Measurements from ENCODE around the gene HSD17B14. TPM values are rescaled to one million over a fixed set of nuclear protein-coding genes. Genes with fewer than 3 reads are reported as not detected.

HSD17B14 gene
- total and polyA plus RNA-seq, 12 donors, result 1.1 to 5.3 (median 2.8) TPM

GRCh38 chr19:48796298-48797083 lies 39.8 kb downstream of the HSD17B14 start:
- Histone ChIP-seq H3K27ac (peak overlapping the region in 9 of 10 donors; percentile 54 to 88 (median 73)), H3K9me3 (no peaks in the 10 kb centered on the region), H3K36me3 (peaks cover 0 to 11% (median 0%) of the 10 kb centered on the region in 9 donors), H3K27me3 (no peaks in the 10 kb centered on the region), H3K4me1 (peaks cover 0 to 18% (median 6%) of the 10 kb centered on the region in 9 donors), H3K4me3 (no peak overlapping the region)
- intact Hi-C loops (cut with DNase I), result loop anchor here in 5 of 10 donors (5.0 to 10.0 kb wide), 3 partner anchors 171 to 178 kb away; partner anchors contain the start of gene FTL (in 2 of the 5)
- no peak for ATAC-seq
- DNase-seq, result no peak
- WGBS, 2 donors, result 88 to 91% methylated on average over 20 of the region's 20 CpGs
- TF ChIP-seq CTCF (IDR thresholded peaks at IDR 0.05), result no peak

GRCh38 chr19:48795685-48796070 lies 40.6 kb downstream of the HSD17B14 start:
- Histone ChIP-seq H3K27ac (peak overlapping the region in 9 of 10 donors; percentile 54 to 88 (median 73)), H3K36me3 (peaks cover 0 to 11% (median 0%) of the 10 kb centered on the region in 9 donors), H3K4me1 (peaks cover 0 to 18% (median 6%) of the 10 kb centered on the region in 9 donors), H3K4me3 (peak overlapping the region in 1 of 10 donors; percentile 65), H3K27me3 (no peaks in the 10 kb centered on the region), H3K9me3 (no peaks in the 10 kb centered on the region)
- DNase-seq, result peak; percentile 53 to 61
- 51 to 56% methylated on average over 2 of the region's 2 CpGs for WGBS, 2 donors
- intact Hi-C loops (cut with DNase I), result loop anchor here in 9 of 10 donors (1.0 to 10.0 kb wide), 8 partner anchors 15 to 179 kb away; partner anchors contain the start of genes HSD17B14 (in 5 of the 9), FTL (in 2 of the 9) and BCAT2 (in 1 of the 9)
- no peak for TF ChIP-seq CTCF (IDR thresholded peaks at IDR 0.05)
- peak; percentile 17 to 62 (median 36) for ATAC-seq

- WGBS, 2 donors, result 2 to 3% methylated on average over 38 of the region's 38 CpGs
- peaks cover 0 to 18% (median 6%) of the 10 kb centered on the region in 9 donors for H3K4me1 ChIP-seq
- intact Hi-C loops (cut with DNase I), result loop anchor here in 9 of 10 donors (1.0 to 10.0 kb wide), 8 partner anchors 16 to 180 kb away; partner anchors contain the start of genes HSD17B14 (in 5 of the 9), FTL (in 2 of the 9) and BCAT2 (in 1 of the 9)
- H3K9me3 ChIP-seq, result no peaks in the 10 kb centered on the region
- peaks cover 0 to 11% (median 0%) of the 10 kb centered on the region in 9 donors for H3K36me3 ChIP-seq
- H3K27ac ChIP-seq, result peak overlapping the region; percentile 3 to 88 (median 70)
- peak; percentile 95 to 100 (median 98) for ATAC-seq
- peak; percentile 88 to 95 for DNase-seq
- no peaks in the 10 kb centered on the region for H3K27me3 ChIP-seq
- H3K4me3 ChIP-seq, result peak overlapping the region in 9 of 10 donors; percentile 35 to 66 (median 59)
- TF ChIP-seq CTCF (IDR thresholded peaks at IDR 0.05), result peak; percentile 90 to 100 (median 97)
These were observed 41.1 kb downstream of the HSD17B14 start for GRCh38 chr19:48795055-48795684.

GRCh38 chr19:48794291-48794690 lies 42.0 kb downstream of the HSD17B14 start:
- H3K27ac ChIP-seq, result peak overlapping the region in 2 of 10 donors; percentile 54 to 60

More at GRCh38 chr19:48794291-48794690, 42.0 kb downstream of the HSD17B14 start:
- Histone ChIP-seq H3K9me3 (no peaks in the 10 kb centered on the region), H3K36me3 (peaks cover 0 to 9% (median 0%) of the 10 kb centered on the region in 9 donors), H3K27me3 (no peaks in the 10 kb centered on the region), H3K4me3 (no peak overlapping the region), H3K4me1 (peaks cover 0 to 18% (median 6%) of the 10 kb centered on the region in 9 donors)
- intact Hi-C loops (cut with DNase I), result loop anchor here in 5 of 10 donors (2.0 to 10.0 kb wide), 6 partner anchors 17 to 181 kb away; partner anchors contain the start of genes HSD17B14 (in 4 of the 5), BCAT2 (in 1 of the 5) and FTL (in 1 of the 5)
- 82 to 88% methylated on average over 6 of the region's 6 CpGs for WGBS, 2 donors
- DNase-seq (no peak), ATAC-seq (no peak)
- no peak for TF ChIP-seq CTCF (IDR thresholded peaks at IDR 0.05)

All from heart right ventricle (tissue), 16 donors.